ENCODE measurements around the gene DACT1.
A peak's percentile ranks its signal among the peaks of the same experiment; 100 is the strongest.

Gene DACT1

GRCh38 chr14:58637040-58637390, 747 bp upstream of the DACT1 start:
- peak; percentile 47 for DNase-seq

DNA sequence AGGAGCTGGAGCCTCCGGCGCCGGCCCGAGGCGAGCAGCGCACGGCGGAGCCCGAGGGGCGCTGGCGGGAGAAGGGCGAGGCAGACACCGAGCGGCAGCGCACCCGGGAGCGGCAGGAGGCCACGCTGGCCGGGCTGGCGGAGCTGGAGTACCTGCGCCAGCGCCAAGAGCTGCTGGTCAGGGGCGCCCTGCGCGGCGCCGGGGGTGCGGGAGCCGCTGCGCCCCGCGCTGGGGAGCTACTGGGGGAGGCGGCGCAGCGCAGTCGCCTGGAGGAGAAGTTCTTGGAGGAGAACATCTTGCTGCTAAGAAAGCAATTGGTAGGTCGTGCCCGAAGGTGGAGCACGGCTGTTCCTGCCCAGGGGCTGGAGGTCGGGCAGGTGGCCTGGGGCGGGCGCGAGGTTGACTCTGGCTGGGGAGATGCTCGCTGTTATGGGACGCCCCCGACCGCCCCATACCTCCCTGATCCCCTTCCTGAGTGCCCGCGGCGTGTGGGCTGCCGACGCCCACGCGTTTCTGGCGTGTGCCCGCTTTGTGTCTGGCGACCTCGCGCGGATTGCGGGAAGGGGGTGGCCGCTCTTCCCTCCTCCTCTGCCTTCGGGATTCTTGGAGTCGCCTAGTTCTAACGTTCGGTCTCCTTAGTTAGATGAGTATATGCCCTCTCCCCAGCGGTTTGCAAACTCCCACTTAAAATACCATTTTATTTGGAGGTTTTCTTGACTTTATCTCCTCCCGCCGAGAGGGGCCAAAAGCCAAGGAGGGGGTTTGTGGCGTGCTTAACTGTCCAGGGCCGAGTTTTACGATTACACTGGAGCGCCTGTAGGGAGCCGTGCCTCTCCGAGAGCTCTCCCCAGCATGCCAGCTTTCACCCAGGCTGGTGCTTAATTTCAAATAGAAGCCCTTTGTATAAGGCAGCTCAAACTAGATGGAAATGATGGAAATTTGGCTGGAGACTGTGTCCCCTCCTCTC, 752 bp downstream of the DACT1 start:
- no peak for DNase-seq

DNA sequence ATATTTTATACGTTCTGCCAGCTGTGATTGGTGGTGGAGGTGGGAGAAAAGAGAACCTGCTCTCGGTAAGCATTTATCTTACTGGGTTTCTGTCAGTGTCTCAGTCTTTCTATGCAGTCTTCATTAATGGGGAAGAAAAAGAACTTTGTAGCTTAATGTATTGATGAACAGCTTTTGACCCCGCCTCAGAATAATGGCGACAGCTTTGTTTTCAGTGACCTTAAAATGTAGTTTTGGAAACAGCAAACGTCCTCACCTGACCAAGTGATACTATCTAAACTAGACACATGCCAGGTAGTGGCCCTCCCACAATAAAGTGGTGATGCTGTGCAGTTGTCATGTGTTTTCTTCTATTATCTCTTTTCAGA, 1.4 kb downstream of the DACT1 start:
- no peak for DNase-seq

GRCh38 chr14:58639842-58640484, 2.2 kb downstream of the DACT1 start:
- DNase-seq = peak; percentile 83

DNA sequence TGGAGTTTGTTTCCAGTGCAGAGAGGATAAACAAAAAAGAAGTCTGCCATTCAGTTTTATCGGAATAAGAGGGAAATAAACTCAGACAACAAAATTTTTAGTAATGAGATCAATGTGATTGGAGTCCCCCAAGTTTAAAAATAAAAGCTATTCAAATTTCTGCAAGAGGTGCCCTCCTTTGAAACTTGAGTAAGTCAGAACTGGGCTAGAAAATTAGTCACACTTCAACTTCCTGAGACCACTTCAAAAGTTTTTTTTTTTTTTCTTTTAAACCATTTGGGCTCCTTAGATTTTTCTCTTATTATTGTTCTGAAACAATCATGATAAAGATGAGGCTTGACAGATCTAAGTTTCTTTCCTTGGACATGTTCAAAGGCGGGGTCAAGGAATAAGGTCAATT, 3.2 kb downstream of the DACT1 start:
- no peak for DNase-seq

DNA sequence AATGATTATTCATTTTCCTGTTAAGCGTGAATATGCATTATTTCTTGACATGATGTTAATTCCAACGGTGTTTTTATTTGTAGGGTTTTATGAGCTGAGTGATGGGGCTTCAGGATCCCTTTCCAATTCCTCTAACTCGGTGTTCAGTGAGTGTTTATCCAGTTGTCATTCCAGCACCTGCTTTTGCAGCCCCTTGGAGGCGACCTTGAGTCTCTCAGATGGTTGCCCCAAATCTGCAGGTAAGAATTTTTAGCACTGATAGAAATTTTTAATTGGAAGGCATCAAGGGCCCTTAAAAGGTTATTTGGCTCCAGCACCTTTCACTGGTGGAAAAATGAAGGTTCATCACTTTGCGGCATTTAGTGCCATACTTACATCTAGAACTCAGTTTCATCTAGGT, 3.7 kb downstream of the DACT1 start:
- no peak for DNase-seq

DNA sequence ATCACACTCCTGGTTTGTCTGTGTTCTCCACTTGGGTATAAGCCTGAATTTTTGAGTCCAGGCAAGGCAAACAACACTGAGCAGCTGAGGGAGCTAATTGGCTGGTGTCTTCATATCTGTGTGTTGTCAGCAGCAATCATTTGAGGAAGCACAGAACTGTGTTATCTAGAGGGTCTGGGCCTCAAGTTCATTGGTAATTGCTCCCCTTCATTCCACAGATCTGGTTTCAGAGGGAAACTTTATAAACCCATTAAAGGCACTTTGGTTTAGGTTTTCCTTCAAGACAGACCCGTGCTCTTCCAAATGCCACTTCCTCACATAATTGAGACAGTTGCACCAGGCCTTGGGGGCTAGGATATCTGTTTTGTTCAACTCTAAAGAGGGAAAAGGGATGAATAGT, 5.6 kb downstream of the DACT1 start:
- DNase-seq = no peak

DNA sequence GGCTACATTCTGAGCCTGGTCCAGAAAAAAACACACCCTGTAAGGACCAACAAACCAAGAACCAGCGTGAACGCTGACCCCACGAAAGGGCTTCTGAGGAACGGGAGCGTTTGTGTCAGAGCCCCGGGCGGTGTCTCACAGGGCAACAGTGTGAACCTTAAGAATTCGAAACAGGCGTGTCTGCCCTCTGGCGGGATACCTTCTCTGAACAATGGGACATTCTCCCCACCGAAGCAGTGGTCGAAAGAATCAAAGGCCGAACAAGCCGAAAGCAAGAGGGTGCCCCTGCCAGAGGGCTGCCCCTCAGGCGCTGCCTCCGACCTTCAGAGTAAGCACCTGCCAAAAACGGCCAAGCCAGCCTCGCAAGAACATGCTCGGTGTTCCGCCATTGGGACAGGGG, 7.9 kb downstream of the DACT1 start:
- DNase-seq = no peak

- no peak for DNase-seq
These were observed 8.7 kb downstream of the DACT1 start for GRCh38 chr14:58646479-58646878.

DNA sequence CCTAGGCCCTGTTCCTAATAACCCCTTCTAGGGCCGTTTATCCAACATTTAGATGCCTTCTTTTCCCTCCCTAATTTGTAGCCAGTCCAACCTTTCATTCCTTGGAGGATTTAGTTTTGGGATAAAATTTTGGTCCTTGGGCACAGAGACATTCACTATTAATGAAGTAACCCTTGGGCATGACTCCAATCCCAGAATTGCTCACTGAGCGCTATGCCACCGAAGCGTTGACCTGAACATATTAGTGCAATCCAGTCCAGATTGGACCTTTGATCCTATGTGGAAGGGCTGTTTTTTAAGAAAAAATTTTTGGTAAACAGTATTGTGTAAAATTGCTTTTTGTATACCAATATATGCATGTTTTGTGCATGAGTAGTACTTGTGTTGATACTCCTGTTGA, 10.0 kb downstream of the DACT1 start:
- DNase-seq = no peak

- no peak for DNase-seq
These were observed 13.1 kb downstream of the DACT1 start for GRCh38 chr14:58650857-58651256.

DNA sequence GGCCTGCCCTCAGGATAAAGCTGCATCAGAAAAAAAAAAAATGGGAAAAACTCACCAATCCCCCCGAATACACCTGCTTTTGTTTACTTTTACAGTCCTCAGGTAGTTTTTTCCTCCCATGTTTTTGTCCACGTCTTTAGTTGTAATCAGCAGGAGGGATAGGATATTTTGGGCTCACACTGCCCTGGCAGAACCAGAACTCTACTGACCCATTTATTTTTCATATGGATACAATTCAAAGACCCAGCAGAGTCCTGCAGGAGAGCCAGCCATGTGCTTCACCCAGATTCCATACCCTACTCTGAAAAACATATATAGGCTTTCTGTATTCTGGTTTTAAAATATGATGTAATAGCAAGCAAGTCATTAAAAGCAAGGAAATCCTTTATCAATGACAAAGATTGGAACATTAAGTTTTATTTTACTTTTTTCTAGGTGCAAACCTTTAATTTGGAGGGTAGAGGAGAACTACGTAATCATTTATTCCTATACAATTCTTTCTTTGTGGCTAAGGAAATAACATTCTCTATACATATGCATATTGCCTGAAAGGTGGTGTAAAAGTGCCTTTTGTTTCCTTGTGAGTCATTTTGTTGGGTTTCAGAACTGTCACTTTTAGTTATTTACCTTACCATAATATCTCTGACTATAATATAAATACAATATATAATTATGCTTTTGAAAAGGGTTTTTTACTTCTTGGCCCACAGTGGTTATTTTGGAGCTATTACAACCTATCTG, 19.1 kb downstream of the DACT1 start:
- DNase-seq = no peak

DNA sequence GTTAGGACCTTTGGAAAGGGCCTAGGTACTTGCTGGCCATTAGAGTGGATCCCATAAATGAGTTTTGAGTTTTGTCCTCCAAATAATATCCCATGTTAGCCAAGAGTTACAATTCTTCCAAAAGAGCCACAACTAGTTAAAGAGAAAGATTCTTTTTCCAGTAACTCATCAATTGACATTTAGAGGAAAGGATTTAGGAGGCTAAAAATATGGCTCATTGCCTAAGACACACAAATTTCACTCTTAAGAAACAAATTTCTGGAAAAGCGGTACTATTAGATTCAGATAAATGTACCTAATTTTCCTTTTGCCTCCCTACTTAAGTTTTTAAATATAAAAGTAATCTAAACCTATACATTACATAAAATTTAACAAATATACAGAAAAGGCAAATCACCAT, 21.3 kb downstream of the DACT1 start:
- no peak for DNase-seq

GRCh38 chr14:58659846-58660245, 22.1 kb downstream of the DACT1 start:
- no peak for DNase-seq

GRCh38 chr14:58660407-58660806, 22.6 kb downstream of the DACT1 start:
- no peak for DNase-seq

- no peak for DNase-seq
These were observed 24.3 kb downstream of the DACT1 start for GRCh38 chr14:58662018-58662417.

DNA sequence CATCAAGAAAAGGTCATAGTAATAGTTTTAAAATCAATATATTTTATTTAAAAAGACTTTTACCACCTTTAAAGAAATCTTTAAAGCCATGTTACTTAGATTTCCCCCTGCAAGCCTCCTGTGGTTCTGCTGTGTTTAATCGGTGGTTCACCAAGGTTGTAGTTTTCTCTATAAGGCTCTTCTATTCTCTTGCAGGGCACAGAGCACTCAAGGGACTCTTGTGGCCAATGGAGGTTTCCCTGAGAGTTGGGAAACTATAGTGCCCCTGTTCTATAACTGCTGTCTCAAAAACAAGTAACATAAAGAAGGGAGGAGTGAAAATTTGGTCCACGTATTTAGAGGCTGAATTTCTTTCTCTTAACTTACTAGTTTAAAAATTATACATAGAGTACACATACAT, 25.0 kb downstream of the DACT1 start:
- no peak for DNase-seq

GRCh38 chr14:58663494-58664111, 25.8 kb downstream of the DACT1 start:
- DNase-seq = peak; percentile 87

- DNase-seq = no peak
These were observed 28.2 kb downstream of the DACT1 start for GRCh38 chr14:58665773-58666500.

DNA sequence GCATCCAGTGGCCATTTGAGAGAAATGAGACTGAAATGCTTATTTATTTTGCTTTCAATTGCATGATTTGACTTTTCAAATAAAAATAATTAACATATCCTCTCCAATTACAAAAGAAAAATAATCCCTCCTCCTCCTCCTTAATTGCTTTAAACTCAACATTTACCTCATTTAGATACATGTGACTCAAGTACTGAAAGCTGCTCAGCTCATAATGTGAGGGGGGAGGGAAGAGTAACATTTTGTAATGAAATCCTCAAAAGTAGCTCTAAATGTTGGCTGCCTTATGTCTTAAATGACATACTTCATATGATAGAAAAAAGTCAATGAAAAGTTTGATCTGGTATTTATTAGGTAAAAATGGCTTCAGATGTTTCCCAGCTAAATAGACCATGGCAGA, 29.0 kb downstream of the DACT1 start:
- no peak for DNase-seq

DNA sequence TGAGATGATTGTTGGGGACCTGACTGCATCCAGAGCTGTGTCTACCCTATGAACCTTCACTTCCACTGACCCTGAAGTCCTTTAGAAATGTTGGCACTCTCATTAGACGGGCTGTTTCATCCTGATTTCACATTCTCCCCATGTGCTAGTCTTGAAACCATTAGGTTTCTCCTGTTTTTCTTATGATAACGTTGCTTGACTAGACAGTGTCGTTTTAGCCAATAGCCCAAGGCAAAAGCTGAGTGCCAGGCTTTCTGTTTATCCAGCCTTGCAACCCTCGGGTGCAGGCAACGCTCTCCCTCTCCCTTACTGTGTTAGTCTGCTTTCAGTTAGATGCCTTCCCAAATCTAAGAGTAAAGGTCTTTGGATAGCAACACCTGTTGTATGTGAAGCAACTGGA, 30.1 kb downstream of the DACT1 start:
- no peak for DNase-seq

- DNase-seq = no peak
These were observed 31.2 kb downstream of the DACT1 start for GRCh38 chr14:58668848-58669480.

Data from DMS 273 treated with DMSO at 0.1 percent for 48 hours (cell line).